HG03469 (cell line): ENCODE measurements around the gene ARIH1.

ENCODE experiments used
- ATAC-seq: cut with Tn5 transposase; IDR thresholded peaks from one replicate; pipeline ENCODE4 v1.9.1; 2021; ENCODE audit warnings: mild to moderate bottlenecking, moderate library complexity, moderate number of reproducible peaks; ENCODE audit not compliant: unreplicated experiment

The ARIH1 gene

DNA sequence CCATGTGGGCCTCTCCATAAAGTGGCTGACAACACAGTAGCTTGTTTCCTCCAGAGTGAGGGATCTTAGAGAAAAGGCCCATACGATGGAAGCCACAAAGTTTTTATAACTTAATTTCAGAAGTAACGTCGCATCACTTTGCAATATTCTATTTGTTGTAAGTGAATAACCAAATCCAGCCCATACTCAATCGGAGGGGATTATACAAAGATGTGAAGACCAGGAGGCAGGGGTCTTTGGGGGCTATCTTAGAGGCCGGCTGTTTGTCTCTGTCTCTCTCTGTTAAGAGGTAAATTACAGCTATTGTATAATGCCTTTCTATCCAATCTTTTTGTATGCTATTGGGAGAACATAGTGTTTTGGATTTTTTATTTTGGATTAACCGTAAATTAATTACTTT, 9.1 kb downstream of the ARIH1 start:
- no peak for ATAC-seq

DNA sequence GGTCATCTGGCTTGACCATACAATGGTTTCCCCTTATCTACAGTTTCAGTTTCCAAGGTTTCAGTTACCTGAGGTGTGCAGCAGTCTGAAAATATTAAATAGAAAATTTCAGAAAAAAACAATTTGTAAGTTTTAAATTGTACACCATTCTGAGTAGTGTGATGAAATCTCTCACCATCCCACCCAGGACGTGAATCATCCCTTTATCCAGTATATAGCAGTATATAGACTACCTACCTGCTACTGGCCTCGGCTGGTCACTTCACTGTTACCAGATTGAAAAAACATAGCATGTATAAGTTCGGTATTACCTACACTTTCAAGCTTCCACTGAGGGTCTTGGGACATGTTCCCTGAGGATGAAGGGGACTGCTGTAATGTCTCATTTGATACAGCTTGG, 12.0 kb downstream of the ARIH1 start:
- no peak for ATAC-seq

DNA sequence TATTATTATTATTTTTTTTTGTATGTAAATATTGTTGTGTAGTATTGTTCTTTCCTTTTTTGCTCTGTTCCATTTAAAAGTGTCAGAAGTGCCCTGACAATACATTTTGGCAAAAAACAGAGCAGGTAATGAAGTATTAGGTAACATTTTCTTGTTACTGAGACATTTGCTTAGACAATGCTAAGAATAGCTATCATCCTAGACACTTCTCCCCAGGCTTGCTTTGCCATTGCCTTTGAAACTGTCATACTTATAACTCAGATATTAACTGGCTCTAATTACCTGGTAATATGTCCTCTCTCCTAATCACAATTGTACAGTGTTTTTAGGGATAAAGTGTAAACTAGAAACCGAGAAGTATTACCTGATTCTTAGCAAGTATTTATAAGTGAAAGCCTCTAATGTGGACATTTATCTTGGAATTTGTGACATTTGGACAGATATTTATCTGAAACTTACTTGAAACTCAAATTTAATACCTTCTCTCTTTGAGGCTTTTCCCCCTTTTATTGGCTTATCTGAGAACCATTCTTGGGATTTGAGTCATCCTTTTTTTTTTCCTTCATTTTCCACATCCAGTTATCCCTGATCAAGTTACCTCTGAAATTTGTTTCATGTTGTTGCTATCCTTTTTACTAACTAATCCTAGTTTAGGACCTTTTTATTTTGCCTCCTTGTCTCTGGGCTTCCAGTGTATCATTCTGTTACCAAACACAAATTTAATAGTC, 13.1 kb downstream of the ARIH1 start:
- no peak for ATAC-seq

DNA sequence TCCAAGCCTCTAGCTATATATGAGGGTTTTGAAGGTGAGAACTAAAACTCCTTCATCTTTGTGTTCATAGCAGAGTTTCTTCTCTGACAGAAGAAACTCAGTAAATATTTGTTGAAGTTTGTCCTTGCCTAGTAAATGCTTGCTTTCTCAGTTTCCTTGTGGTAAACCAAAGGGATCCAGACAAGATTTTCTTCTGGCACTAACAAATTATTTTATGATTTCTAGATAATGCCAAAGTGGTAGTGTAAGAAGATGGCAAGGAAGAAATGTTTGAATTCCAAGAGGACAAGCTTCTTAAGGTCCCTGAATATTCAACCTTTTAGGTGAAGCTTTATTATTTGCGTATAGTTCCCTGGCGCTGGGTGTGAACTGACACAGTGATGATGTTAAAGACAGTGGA, 14.4 kb downstream of the ARIH1 start:
- ATAC-seq, result no peak

DNA sequence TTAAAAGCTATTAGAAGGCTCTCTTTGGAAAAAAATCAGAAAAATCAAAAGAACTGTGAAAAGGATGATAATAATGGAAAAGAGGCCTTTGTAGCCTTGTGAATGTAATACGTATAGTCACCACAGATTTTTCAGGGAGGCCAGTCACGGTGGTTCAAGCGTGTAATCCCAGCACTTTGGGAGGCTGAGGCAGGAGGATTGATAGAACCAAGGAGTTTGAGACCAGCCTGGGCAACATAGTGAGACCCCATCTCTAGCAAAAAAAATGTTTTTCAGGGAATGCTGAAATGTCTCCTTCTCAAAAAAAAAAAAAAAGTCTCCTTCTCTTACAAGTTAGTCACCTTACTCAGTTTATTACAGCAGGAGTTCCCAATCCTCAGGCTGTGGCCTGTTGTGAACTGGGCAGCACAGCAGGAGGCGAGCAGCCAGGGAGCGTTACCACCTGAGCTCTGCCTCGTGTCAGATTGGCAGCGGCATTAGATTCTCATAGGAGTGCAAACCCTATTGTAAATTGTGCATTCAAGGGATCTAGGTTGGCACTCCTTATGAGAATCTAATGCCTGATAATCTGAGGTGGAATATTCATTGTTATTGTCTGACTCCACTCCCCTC, 15.9 kb downstream of the ARIH1 start:
- no peak for ATAC-seq

DNA sequence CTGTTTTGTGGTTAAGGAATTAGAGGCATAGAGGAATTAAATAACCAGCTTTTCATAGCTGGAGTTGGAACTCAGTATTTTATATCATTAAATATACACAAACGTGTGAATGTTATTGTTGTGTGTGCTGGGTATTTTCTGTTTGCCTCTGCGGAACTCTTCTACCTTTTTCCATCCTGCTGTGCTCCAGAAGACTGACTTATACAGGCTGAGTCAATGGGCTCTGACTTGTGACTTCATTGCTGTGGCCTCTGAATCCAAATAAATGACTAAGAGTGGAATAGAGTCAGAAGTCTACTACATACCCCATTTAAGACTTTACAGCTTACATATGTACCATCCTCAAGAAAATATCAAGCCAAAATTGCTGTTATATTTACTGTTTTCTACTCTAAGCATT, 17.6 kb downstream of the ARIH1 start:
- no peak for ATAC-seq

DNA sequence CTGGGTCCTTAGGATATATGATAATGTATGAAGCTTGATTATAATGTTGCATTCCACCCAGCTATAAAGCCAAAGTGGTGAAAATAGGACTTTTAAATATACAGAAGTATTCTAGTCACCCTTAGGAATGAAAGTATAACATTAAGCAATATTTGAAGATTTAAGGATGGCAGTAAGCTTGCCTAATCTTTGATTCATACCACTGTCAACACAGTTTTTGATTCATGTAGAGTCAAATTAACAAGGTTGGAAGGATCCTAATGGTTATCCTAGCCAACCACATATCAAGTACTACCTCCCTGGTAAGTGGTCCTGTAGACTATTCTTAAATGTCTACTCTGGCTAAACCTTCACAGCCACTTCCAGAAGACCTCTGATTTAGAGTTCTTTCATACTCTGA, 18.6 kb downstream of the ARIH1 start:
- no peak for ATAC-seq

DNA sequence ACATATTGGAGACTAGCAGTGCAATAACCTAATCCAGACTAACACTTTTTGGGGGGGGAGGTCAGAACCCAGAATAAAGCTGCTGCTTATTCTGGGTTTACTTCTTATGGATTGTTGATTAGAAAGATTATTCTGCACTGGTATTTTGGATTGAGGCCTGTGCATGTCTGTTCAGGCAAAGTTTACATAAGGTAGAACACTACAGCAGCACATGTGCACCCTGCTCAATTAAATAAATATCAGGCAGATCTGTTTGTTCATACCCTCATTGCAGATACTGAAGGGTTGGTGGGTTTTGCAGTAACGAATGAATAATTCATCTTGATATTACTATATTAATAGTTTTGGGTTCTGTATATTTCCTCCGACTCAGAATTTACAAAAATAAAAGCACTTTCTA, 19.1 kb downstream of the ARIH1 start:
- ATAC-seq, result no peak

DNA sequence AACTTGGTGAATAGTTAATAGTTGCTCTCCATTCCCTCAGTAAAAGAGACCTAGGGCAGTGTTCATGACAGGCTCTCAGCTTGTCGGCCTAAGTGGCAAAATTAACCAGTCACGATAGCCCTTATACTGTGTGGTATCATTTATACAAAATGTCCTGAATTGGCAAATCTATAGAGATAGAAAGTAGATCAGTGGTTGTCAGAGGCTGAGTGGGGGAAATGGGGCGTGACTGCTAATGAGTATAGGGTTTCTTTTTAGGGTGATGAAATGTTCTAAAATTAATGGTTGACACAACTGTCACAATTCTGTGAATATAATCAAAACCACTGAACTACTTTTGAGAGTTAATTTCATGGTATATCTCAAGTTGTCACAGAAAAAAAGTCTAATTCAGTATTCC, 20.9 kb downstream of the ARIH1 start:
- no peak for ATAC-seq

DNA sequence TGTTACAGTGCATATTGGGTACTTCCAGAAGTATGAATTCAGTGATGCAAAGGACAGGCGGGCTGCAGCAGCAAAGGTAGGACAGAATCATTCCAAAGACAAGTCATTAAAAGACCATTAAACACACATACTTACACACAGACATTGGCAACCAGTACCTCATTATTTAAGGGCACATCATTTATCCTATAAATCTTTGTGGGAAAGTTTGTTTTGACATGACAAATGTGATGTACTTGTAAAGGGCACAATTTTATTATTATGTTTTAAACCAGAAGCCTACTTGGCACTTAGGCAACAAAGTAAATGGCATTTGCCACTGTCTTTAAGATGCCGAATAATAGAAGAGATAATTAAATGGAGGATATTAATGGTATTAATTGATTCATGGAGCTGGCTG, 22.7 kb downstream of the ARIH1 start:
- no peak for ATAC-seq

DNA sequence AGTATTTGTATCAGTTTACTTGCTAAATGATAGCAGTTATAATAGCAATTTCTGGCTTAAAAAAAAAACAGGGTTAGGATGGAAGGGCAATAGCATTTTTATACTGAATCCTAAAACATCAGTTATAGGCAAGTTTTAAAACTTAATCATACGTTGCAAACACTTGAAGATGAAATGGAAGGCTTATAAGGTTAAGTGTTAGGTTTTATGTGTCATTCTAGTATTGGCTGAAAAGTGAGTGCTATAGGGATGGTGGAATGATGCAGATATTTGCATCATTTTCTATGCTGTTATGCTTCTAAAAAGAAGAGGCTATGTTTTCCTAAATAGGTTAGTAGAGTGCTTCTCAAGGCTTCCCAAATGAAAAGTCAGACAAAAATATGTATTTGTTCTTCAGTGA, 23.3 kb downstream of the ARIH1 start:
- ATAC-seq, result no peak

DNA sequence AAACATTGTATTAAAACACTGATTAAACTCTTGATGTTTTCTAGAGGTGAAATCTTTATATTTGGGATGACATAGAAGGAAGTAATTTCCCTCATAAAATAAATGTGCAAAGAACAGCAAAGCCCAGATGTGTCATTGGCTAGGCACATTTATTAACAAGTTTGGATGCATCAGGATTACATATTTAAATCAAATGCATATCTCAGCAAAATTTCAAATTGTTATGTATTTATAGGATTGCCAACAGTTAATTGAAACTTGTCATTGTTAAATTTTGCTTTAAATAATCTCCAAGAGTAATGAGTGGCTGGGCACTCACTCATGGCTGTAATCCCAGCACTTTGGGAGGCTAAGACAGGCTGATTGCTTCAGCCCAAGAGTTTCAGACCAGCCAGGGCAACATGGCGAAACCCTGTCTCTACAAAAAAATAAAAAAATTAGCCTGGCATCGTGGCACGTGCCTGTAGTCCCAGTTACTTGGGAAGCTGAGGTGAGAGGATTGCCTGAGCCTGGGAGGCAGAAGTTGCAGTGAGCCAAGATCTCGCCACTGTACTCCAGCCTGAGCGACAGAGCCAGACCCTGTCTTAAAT, 28.2 kb downstream of the ARIH1 start:
- no peak for ATAC-seq

DNA sequence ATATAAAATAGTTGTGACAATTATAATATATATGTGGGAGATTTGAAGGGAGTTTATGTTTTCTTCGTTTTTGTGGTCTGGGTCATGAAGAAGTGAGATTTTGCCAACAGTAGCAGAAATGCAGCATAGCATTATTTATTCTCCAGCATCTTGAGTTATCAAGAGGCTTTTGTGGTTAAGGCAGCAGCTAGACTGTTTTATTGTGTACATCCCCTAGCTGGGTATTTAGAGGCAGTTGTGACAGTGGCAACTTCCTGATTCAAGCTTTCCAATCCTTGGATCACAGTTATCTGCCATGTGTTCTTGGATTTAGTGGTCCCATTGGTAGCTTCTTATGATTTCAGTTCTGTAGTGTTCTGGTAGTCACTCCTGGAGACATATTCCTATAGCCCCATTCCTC, 29.0 kb downstream of the ARIH1 start:
- no peak for ATAC-seq

DNA sequence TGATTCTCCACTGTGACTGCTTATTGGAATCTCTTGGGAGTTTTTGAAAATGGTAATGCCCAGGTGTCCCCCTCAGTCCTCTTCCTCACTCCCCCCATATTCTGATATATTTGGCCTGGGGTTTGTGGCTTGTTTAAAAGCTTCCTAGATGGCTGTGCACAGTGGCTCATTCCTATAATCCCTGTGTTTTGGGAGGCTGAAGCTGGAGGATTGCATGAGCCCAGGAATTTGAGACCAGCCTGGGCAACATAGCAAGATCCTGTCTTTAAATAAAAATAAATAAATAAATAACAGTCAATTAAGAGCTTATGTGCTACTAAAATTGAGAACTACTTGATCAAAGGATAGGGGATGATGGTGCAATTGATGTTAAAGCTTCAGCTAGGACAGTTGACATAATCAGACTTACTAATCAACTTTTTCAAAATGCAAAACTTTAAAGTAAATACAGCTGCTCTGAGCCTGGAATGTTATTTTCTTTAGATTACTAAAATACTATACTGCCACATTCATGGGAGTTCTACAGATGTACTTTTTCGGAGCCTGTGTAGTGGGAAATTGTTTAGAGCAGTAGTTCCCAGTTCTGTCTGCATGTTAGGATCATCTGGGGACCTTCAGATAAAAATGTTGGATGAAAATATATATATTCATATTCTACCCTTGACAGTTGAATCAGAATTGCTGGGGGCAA, 33.4 kb downstream of the ARIH1 start:
- ATAC-seq, result no peak

DNA sequence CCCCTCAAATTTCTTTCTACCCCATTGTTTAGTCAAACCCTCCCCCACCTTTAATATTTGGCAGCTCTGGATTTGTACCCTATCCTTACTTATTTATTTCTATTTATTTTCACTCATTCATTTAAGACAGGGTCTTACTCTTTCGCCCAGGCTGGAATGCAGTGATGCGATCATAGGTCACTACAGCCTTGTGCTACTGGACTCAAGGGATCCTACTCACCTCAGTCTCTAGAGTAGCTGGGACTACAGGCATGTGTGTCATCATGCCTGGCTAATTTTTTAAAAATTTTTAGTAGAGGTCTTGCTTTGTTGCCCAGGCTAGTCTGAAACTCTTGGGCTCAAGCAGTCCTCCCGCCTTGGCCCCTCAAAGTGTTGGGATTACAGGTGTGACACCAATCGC, 35.4 kb downstream of the ARIH1 start:
- ATAC-seq, result no peak

DNA sequence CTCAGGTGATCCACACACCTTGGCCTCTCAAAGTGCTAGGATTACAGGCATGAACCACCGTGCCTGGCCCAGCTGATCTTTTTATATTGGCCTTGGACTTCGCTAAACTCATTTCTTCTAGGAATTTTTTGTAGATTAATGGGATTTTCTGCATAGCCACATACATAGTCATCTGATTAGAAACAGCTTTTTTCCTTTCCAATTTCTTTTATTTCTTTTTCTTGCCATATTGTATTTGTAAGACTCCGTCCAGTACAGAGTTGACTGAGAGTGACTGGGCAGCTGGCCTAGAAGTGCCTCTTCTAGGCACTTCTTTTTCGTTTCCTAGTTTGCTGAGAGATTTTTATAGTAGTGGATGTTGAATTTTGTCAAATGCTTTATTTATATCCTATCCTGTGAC, 37.4 kb downstream of the ARIH1 start:
- no peak for ATAC-seq

DNA sequence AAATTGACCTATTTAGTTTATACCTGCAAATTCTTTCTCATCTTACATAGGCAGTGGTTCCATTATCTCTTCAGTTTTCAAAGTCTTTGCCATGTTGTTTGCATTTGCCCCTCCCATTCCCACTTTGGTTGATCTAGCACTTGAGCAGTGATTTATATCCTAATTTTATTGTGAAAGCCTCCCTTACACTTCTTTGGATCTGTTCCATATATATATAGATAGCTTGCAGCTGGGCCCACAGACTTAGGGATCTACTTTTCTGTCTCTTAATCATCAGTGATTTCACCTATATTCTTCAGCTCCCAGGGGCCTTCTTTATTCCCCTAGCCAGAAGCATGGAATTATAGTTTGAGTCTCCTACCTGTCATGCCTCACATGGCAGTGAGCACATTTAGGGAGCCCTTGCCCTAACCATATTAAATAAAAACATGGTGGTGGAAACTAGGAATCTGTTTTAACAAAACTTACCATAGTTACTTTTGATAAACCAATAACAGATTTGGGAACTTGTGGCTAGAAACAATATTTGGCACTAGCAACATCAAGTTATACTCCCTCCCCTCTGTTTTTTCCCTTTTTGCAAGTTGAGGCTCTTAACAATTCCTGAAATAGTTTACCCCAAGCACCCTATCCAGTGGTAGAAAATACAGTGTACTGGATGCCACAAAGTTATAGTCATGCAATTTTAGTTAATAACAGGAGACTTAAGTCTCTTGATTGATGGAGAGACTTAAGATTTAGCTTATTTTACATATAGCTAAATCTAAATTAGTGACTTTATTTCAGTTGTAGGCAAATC, 41.7 kb downstream of the ARIH1 start:
- no peak for ATAC-seq

DNA sequence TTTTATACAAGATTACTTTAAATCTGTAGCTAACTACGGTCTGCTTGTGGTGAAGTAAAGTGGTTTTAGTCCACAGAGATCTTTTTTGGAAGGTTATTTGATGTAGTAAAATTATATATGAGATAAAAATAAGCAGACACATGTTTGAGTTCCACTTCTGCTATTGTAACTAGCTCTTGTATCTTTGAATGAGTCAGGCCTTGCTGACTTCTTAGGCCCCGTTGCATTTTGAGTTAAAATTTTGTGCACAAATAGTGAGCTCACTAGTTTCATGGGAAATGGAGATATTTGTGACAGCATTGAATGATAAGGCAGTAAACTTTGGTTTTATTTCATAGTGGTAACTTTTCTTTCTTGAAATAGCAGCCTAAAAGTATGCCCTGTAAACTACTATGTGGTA, 42.6 kb downstream of the ARIH1 start:
- ATAC-seq, result no peak

DNA sequence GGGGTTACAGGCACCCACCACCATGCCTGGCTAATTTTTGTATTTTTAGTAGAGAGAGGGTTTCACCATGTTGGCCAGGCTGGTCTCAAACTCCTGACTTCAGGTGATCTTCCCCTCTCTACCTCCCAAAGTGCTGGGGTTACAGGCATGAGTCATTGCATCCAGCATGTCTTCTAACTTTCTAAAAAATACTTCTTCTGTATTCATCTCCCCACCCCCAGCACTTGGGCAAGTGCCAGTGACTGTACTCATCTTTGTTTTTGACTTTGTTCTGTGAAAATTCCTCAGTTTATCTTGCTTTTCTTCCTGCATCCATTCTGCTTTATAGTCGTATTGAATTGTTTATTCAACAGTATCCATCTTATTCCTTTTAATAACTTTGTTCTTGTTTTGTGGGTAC, 47.6 kb downstream of the ARIH1 start:
- ATAC-seq, result no peak

DNA sequence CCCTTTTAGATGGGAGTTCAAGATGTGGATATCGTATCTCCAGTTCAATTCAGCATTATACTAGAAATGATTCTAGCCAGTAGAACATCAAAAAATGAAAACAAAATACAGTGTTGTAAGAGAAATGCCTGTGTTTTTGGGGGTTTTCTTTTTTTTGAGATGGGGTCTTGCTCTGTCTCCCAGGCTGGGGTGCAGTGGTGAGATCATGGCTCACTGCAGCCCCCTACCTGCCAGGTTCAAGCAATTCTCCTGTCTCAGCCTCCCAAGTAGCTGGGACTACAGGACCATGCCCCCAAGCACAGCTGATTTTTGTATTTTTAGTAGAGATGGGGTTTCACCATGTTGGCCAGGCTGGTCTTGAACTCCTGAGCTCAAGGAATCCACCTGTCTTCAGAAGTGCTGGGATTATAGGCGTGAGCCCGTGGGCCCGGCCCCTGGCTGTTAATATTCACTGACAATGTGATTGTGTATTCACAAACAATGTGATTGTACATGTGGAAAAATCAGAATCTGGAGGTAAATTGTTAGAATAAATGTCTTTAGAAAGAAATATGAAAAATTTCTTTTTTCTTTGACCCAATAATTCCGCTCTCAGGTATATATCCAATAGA, 59.0 kb downstream of the ARIH1 start:
- ATAC-seq, result no peak

DNA sequence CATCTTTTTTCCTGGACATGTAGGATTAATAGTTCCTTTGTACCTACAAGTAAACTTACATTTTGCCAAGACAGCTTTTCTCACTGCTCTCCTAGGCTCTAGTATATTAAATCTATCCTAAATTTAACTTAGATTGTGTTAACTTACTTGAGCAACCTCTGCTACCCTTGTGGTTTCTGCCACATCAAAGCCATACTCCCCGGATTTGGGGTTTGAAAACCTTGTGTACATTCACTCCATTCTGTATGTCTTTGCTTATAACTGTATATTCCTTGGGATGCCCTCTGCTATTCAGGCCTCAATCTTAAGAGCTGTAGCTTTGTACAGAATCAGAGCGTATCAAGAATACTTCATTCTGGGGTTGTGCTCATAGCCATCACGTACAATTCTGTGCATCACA, 60.4 kb downstream of the ARIH1 start:
- ATAC-seq, result no peak
